ENCODE results near the gene CFAP91. TPM values are rescaled to one million over a fixed set of nuclear protein-coding genes. Genes with fewer than 3 reads are reported as not detected.

Gene CFAP91
- polyA plus RNA-seq, 10 donors, result 0.27 to 0.98 (median 0.64) TPM

- DNase-seq, result no peak
Observed at GRCh38 chr3:119741657-119742590, 39.1 kb downstream of the CFAP91 start.

- no peak for DNase-seq
Observed at GRCh38 chr3:119743921-119744320, 41.1 kb downstream of the CFAP91 start.

GRCh38 chr3:119745942-119746341 is 43.1 kb downstream of the CFAP91 start:
- DNase-seq, result no peak

- no peak for DNase-seq
Observed at GRCh38 chr3:119746423-119746822, 43.6 kb downstream of the CFAP91 start.

- DNase-seq, result peak in 2 of 3 donors; percentile 20 to 34
Observed at GRCh38 chr3:119747357-119747756, 44.5 kb downstream of the CFAP91 start.

- no peak for DNase-seq
Observed at GRCh38 chr3:119748991-119749390, 46.2 kb downstream of the CFAP91 start.

- DNase-seq, result no peak
Observed at GRCh38 chr3:119751423-119751822, 48.6 kb downstream of the CFAP91 start.

Other genes starting within 250 kb of the CFAP91 start
- 10 to 100 TPM; 36.9 to 52.8 (median 43.3) TPM for gene TMEM39A, start 239.4 kb upstream of the CFAP91 start, polyA plus RNA-seq (ENCODE audit: insufficient read length in 10 of 10)
- 10 to 100 TPM in 8 of 10 donors, 1 to 10 TPM in 2; 9.6 to 16.5 (median 12.7) TPM for gene POGLUT1, start 234.1 kb upstream of the CFAP91 start, polyA plus RNA-seq (ENCODE audit: insufficient read length in 10 of 10)
- gene TIMMDC1, start 204.5 kb upstream of the CFAP91 start, polyA plus RNA-seq (ENCODE audit: insufficient read length in 10 of 10), result 10 to 100 TPM; 66.7 to 84.0 (median 74.9) TPM
- under 1 TPM in 6 of 10 donors, not detected in 4; 0.08 to 0.58 (median 0.15) TPM for gene CD80, start 143.4 kb upstream of the CFAP91 start, polyA plus RNA-seq (ENCODE audit: insufficient read length in 10 of 10)
- 1 to 10 TPM; 5.6 to 10.0 (median 8.2) TPM for gene ADPRH, start 123.5 kb upstream of the CFAP91 start, polyA plus RNA-seq (ENCODE audit: insufficient read length in 10 of 10)
- under 1 TPM in 5 of 10 donors, not detected in 5; 0.15 to 0.41 (median 0.25) TPM for gene PLA1A, start 105.1 kb upstream of the CFAP91 start, polyA plus RNA-seq (ENCODE audit: insufficient read length in 10 of 10)
- 10 to 100 TPM in 9 of 10 donors, 1 to 10 TPM in 1; 4.1 to 36.1 (median 25.3) TPM for gene POPDC2, start 42.4 kb upstream of the CFAP91 start, polyA plus RNA-seq (ENCODE audit: insufficient read length in 10 of 10)
- gene COX17, start 25.6 kb upstream of the CFAP91 start, polyA plus RNA-seq (ENCODE audit: insufficient read length in 10 of 10), result 10 to 100 TPM; 57.7 to 77.9 (median 68.0) TPM
- under 1 TPM; 0.12 to 0.42 (median 0.28) TPM for gene NR1I2, start 79.1 kb downstream of the CFAP91 start, polyA plus RNA-seq (ENCODE audit: insufficient read length in 10 of 10)

All from muscle of back (tissue), 11 donors.